ENCODE results near the gene NR1H3. TPM values are rescaled to one million over a fixed set of nuclear protein-coding genes. Genes with fewer than 3 reads are reported as not detected.

Gene NR1H3
- total and polyA plus RNA-seq, 8 donors = 20.0 to 100 (median 41.9) TPM

DNA sequence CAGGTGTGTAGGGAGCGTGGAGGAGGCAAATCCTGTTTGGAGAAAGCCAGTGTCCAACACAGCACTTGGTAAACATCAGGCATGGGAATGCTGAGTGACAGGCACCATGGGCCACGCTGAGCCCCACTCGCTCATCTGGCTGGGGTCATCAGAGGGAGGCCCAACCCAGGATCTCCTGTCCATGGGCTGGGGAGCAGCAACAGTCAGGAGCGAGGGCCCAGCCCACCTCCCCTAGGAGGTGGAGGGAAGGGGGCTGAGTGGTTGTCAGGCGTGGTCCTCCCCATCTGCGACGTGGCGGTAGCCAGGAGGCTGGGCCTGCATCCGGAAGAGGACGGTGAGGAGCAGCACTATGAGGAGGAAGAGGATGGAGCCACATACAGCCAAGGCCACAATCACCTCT is 17.9 kb upstream of the NR1H3 start:
- intact Hi-C loops (cut with DNase I; ENCODE audit: low total_unique reads) = no loop called here
- WGBS, 5 donors = 90 to 94% (median 92%) methylated on average over 8 to 10 of the region's 10 CpGs

DNA sequence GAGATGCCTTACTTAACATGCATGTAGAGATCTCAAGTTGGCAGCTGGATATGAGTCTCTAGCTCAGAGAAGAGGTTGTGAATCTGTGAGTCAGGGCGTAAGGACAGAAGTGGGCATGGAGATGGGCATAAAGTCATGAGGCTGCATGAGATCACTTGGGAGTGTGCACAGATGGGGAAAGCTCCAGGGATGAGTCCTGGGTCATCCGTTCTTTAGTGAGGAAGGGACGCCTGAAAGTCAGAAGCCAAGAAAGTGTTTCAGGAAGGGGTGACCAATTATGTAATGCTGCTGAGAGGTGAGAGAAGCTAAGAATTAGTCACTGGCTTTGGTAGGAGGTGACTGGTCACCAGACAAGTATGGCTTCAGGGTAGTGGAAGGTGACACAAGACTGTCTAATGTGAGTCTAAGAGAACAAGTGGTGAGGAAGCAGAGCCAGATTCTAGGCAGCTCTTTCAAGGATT is 15.9 kb upstream of the NR1H3 start:
- H3K27ac ChIP-seq = no peak overlapping the region
- peaks cover 53 to 97% (median 91%) of the 10 kb centered on the region in 4 donors for H3K36me3 ChIP-seq

More for the DNA sequence above, 17.9 kb upstream of the NR1H3 start:
- no peaks in the 10 kb centered on the region for H3K9me3 ChIP-seq
- DNase-seq = no peak
- H3K4me1 ChIP-seq = peaks cover 0 to 6% (median 4%) of the 10 kb centered on the region in 4 donors
- TF ChIP-seq EP300 (IDR thresholded peaks at IDR 0.05) (no peak), POLR2AphosphoS5 (IDR thresholded peaks at IDR 0.05) (no peak), POLR2A (IDR thresholded peaks at IDR 0.05) (no peak)
- TF ChIP-seq, protein P1, sequence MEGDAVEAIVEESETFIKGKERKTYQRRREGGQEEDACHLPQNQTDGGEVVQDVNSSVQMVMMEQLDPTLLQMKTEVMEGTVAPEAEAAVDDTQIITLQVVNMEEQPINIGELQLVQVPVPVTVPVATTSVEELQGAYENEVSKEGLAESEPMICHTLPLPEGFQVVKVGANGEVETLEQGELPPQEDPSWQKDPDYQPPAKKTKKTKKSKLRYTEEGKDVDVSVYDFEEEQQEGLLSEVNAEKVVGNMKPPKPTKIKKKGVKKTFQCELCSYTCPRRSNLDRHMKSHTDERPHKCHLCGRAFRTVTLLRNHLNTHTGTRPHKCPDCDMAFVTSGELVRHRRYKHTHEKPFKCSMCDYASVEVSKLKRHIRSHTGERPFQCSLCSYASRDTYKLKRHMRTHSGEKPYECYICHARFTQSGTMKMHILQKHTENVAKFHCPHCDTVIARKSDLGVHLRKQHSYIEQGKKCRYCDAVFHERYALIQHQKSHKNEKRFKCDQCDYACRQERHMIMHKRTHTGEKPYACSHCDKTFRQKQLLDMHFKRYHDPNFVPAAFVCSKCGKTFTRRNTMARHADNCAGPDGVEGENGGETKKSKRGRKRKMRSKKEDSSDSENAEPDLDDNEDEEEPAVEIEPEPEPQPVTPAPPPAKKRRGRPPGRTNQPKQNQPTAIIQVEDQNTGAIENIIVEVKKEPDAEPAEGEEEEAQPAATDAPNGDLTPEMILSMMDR (IDR thresholded peaks at IDR 0.05) = no peak
- no peaks in the 10 kb centered on the region for H3K27me3 ChIP-seq
- H3K36me3 ChIP-seq = peaks cover 41 to 88% (median 74%) of the 10 kb centered on the region in 4 donors
- H3K4me3 ChIP-seq = no peak overlapping the region
- H3K27ac ChIP-seq = no peak overlapping the region

DNA sequence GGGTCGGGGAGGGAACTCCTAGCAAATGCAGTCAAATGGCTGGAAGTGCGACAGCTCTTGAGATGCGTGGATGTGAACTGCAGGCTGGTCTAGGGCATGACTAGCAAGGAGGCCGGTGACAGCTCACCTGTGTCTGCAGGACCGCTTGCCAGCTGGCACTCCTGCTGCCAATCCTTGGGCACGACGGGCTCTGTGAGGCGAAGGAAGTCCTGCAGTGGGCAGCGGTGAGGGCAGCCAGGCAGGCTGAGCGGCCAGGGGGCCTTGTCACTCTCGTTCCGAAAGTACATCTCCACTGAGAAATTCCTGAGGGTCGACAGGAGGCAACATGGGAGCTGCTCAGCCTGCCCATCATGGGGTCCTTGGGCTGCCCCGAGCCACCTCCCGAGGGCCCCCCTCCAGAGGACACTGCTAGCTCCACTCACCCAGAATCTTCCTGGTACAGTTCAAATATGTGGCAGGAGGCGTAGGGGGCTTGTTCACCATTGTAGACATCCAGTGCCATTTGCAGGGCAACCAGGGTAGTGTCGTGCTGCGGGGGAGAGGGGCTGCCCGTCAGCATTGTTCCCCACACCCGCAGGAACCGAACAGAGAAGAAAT is 15.1 kb upstream of the NR1H3 start:
- Histone ChIP-seq H3K27ac (no peak overlapping the region), H3K9me3 (no peaks in the 10 kb centered on the region), H3K4me1 (peaks cover 10 to 12% (median 11%) of the 10 kb centered on the region in 4 donors), H3K27me3 (no peaks in the 10 kb centered on the region), H3K36me3 (peaks cover 53 to 97% (median 92%) of the 10 kb centered on the region in 4 donors), H3K4me3 (no peak overlapping the region)
- 87 to 92% (median 89%) methylated on average over 18 to 21 of the region's 21 CpGs for WGBS, 5 donors
- DNase-seq = no peak
- intact Hi-C loops (cut with DNase I; ENCODE audit: low total_unique reads) = no loop called here
- TF ChIP-seq, protein P1 (IDR thresholded peaks at IDR 0.05) = no peak
- TF ChIP-seq POLR2AphosphoS5 (IDR thresholded peaks at IDR 0.05) = no peak
- TF ChIP-seq POLR2A (IDR thresholded peaks at IDR 0.05) = no peak
- no peak for TF ChIP-seq EP300 (IDR thresholded peaks at IDR 0.05)

More for the DNA sequence above, 15.9 kb upstream of the NR1H3 start:
- no peaks in the 10 kb centered on the region for H3K9me3 ChIP-seq
- intact Hi-C loops (cut with DNase I; ENCODE audit: low total_unique reads) = no loop called here
- no peaks in the 10 kb centered on the region for H3K27me3 ChIP-seq
- 90 to 97% (median 94%) methylated on average over 3 of the region's 3 CpGs for WGBS, 5 donors
- DNase-seq = no peak
- TF ChIP-seq EP300 (IDR thresholded peaks at IDR 0.05) = no peak
- TF ChIP-seq, protein P1 (IDR thresholded peaks at IDR 0.05) = no peak
- TF ChIP-seq POLR2A (IDR thresholded peaks at IDR 0.05) = no peak
- no peak for TF ChIP-seq POLR2AphosphoS5 (IDR thresholded peaks at IDR 0.05)
- peaks cover 2 to 4% (median 3%) of the 10 kb centered on the region in 4 donors for H3K4me1 ChIP-seq
- H3K4me3 ChIP-seq = no peak overlapping the region

DNA sequence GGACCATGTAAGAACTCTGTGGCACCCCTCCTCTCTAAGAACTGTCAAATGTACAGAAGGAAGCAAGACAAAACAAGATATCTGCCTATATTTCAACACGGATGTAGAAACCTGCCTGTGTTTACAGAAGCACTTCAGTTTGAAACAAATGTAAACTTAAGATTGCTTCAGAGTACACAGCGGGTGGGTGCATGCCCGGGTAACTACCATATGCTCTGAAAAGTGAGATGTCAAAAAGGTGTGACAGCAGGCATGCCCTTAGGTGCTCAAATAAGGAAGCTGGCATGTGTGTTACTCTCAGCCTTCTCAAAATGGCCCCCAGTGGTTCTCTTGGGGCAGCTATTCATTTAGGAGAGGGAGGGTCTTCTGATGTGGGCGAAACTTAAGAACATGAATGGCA is 14.3 kb upstream of the NR1H3 start:
- Histone ChIP-seq H3K4me3 (no peak overlapping the region), H3K4me1 (peaks cover 14 to 19% (median 17%) of the 10 kb centered on the region in 4 donors), H3K27ac (no peak overlapping the region), H3K9me3 (no peaks in the 10 kb centered on the region), H3K36me3 (peaks cover 53 to 89% (median 85%) of the 10 kb centered on the region in 4 donors), H3K27me3 (no peaks in the 10 kb centered on the region)
- 55 to 65% (median 59%) methylated on average over 4 of the region's 4 CpGs for WGBS, 5 donors
- DNase-seq = no peak
- intact Hi-C loops (cut with DNase I; ENCODE audit: low total_unique reads) = no loop called here
- TF ChIP-seq, protein P1 (IDR thresholded peaks at IDR 0.05) = no peak
- TF ChIP-seq EP300 (IDR thresholded peaks at IDR 0.05) (no peak), POLR2A (IDR thresholded peaks at IDR 0.05) (no peak), POLR2AphosphoS5 (IDR thresholded peaks at IDR 0.05) (no peak)
